ENCODE data around the gene TMEM254. TPM values are rescaled to one million over a fixed set of nuclear protein-coding genes. Genes with fewer than 3 reads are reported as not detected.
"Not testable (repeated sequence)": the region's sequence is repeated elsewhere in the genome, so short reads cannot be mapped to it uniquely, and the experiment has no call there.

TMEM254 gene
- total and polyA plus RNA-seq, 5 experiments from 2014 or later, result 12.8 to 40.2 (median 25.7) TPM

GRCh38 chr10:80055760-80056159 is 22.7 kb upstream of the TMEM254 start:
- no peak overlapping the region for H3K4me3 Mint-ChIP-seq
- no peaks in the 10 kb centered on the region for H3K27me3 Mint-ChIP-seq
- H3K4me1 Mint-ChIP-seq, result peaks cover 0 to 2% (median 0%) of the 10 kb centered on the region in 4 donors
- no peak overlapping the region for H3K27ac Mint-ChIP-seq
- H3K9me3 Mint-ChIP-seq, result no peaks in the 10 kb centered on the region
- no peak for ATAC-seq
- POLR2A ChIA-PET, result no interaction called here
- no peak for DNase-seq
- no peaks in the 10 kb centered on the region for H3K36me3 Mint-ChIP-seq

GRCh38 chr10:80057171-80057570 is 21.3 kb upstream of the TMEM254 start:
- Mint-ChIP-seq H3K27me3 (peaks cover 0 to 3% (median 0%) of the 10 kb centered on the region in 5 donors), H3K27ac (no peak overlapping the region), H3K4me3 (no peak overlapping the region), H3K9me3 (no peaks in the 10 kb centered on the region), H3K36me3 (no peaks in the 10 kb centered on the region), H3K4me1 (peaks cover 0 to 2% (median 0%) of the 10 kb centered on the region in 4 donors)
- no peak for DNase-seq
- POLR2A ChIA-PET, result no interaction called here
- no peak for ATAC-seq

GRCh38 chr10:80064120-80064886 is 14.2 kb upstream of the TMEM254 start:
- no peak for DNase-seq
- POLR2A ChIA-PET, result no interaction called here
- no peak overlapping the region for H3K27ac Mint-ChIP-seq

GRCh38 chr10:80066809-80067208 is 11.7 kb upstream of the TMEM254 start:
- no peak overlapping the region for H3K4me3 Mint-ChIP-seq
- H3K27me3 Mint-ChIP-seq, result peaks cover 0 to 5% (median 3%) of the 10 kb centered on the region in 5 donors
- ATAC-seq, result no peak
- H3K4me1 Mint-ChIP-seq, result no peaks in the 10 kb centered on the region
- no peak for DNase-seq
- peaks cover 0 to 2% (median 0%) of the 10 kb centered on the region in 3 donors for H3K36me3 Mint-ChIP-seq
- H3K27ac Mint-ChIP-seq, result no peak overlapping the region
- POLR2A ChIA-PET, result no interaction called here
- H3K9me3 Mint-ChIP-seq, result peaks cover 0 to 3% (median 0%) of the 10 kb centered on the region in 9 donors

More at GRCh38 chr10:80064120-80064886, 14.2 kb upstream of the TMEM254 start:
- Mint-ChIP-seq H3K27me3 (peaks cover 0 to 5% (median 0%) of the 10 kb centered on the region in 5 donors), H3K4me1 (no peaks in the 10 kb centered on the region), H3K9me3 (peaks cover 0 to 3% (median 0%) of the 10 kb centered on the region in 9 donors), H3K36me3 (peaks cover 0 to 2% (median 0%) of the 10 kb centered on the region in 3 donors), H3K4me3 (no peak overlapping the region)
- ATAC-seq, result no peak

GRCh38 chr10:80067821-80068220 is 10.6 kb upstream of the TMEM254 start:
- H3K4me3 Mint-ChIP-seq, H3K27me3 Mint-ChIP-seq, H3K36me3 Mint-ChIP-seq, POLR2A ChIA-PET, H3K4me1 Mint-ChIP-seq, ATAC-seq, H3K27ac Mint-ChIP-seq, H3K9me3 Mint-ChIP-seq, DNase-seq: not testable (repeated sequence)

- Mint-ChIP-seq H3K27me3 (peaks cover 0 to 4% (median 2%) of the 10 kb centered on the region in 5 donors), H3K9me3 (peaks cover 0 to 3% (median 0%) of the 10 kb centered on the region in 9 donors), H3K4me1 (no peaks in the 10 kb centered on the region), H3K27ac (no peak overlapping the region), H3K36me3 (peaks cover 0 to 2% (median 0%) of the 10 kb centered on the region in 3 donors), H3K4me3 (no peak overlapping the region)
- DNase-seq, result no peak
- no peak for ATAC-seq
- POLR2A ChIA-PET, result no interaction called here
Measured at GRCh38 chr10:80068270-80068669, 10.2 kb upstream of the TMEM254 start.

- DNase-seq, result no peak
- POLR2A ChIA-PET, result no interaction called here
Measured at GRCh38 chr10:80070057-80070456, 8.4 kb upstream of the TMEM254 start.

GRCh38 chr10:80072584-80072983 is 5.9 kb upstream of the TMEM254 start:
- POLR2A ChIA-PET, result no interaction called here
- DNase-seq (no peak), ATAC-seq (no peak)
- Mint-ChIP-seq H3K27ac (no peak overlapping the region), H3K27me3 (peaks cover 0 to 4% (median 2%) of the 10 kb centered on the region in 5 donors), H3K36me3 (peaks cover 0 to 2% (median 0%) of the 10 kb centered on the region in 3 donors), H3K9me3 (peaks cover 0 to 3% (median 0%) of the 10 kb centered on the region in 9 donors), H3K4me1 (peaks cover 0 to 6% (median 1%) of the 10 kb centered on the region in 4 donors), H3K4me3 (no peak overlapping the region)

More at GRCh38 chr10:80070057-80070456, 8.4 kb upstream of the TMEM254 start:
- H3K4me3 Mint-ChIP-seq, result no peak overlapping the region
- H3K36me3 Mint-ChIP-seq, result peaks cover 0 to 2% (median 0%) of the 10 kb centered on the region in 3 donors
- no peak overlapping the region for H3K27ac Mint-ChIP-seq
- ATAC-seq, result no peak
- H3K9me3 Mint-ChIP-seq, result peaks cover 0 to 3% (median 0%) of the 10 kb centered on the region in 9 donors
- H3K4me1 Mint-ChIP-seq, result no peaks in the 10 kb centered on the region
- H3K27me3 Mint-ChIP-seq, result peaks cover 0 to 4% (median 2%) of the 10 kb centered on the region in 5 donors

GRCh38 chr10:80075781-80076180 is 2.7 kb upstream of the TMEM254 start:
- Mint-ChIP-seq H3K4me1 (peaks cover 9 to 24% (median 19%) of the 10 kb centered on the region in 4 donors), H3K27me3 (no peaks in the 10 kb centered on the region), H3K27ac (peak overlapping the region in 4 of 10 donors; percentile 5 to 66 (median 34)), H3K4me3 (peak overlapping the region in 1 of 10 donors; percentile 76), H3K9me3 (no peaks in the 10 kb centered on the region), H3K36me3 (no peaks in the 10 kb centered on the region)
- DNase-seq (no peak), ATAC-seq (no peak)
- POLR2A ChIA-PET, result no interaction called here

GRCh38 chr10:80077869-80078447 is 507 bp upstream of the TMEM254 start:
- ATAC-seq (no peak), DNase-seq (peak in 1 of 10 donors; percentile 1)
- POLR2A ChIA-PET, result interaction anchor here (1.4 kb wide), 1 partner anchor 126 kb away, joined by 4 read pairs; no protein-coding TSS in a partner anchor
- Mint-ChIP-seq H3K9me3 (no peaks in the 10 kb centered on the region), H3K27me3 (no peaks in the 10 kb centered on the region), H3K4me1 (peaks cover 9 to 24% (median 19%) of the 10 kb centered on the region in 4 donors), H3K4me3 (peak overlapping the region; percentile 87 to 99 (median 96)), H3K27ac (peak overlapping the region; percentile 88 to 99 (median 98)), H3K36me3 (peaks cover 0 to 4% (median 3%) of the 10 kb centered on the region in 3 donors)

- H3K27ac Mint-ChIP-seq, result peak overlapping the region; percentile 88 to 99 (median 98)
- ATAC-seq, result no peak
- no peaks in the 10 kb centered on the region for H3K9me3 Mint-ChIP-seq
- H3K36me3 Mint-ChIP-seq, result peaks cover 0 to 15% (median 7%) of the 10 kb centered on the region in 3 donors
- POLR2A ChIA-PET, result interaction anchor here (0.6 to 1.5 kb wide), 3 partner anchors 65 to 126 kb away, joined by 3 to 5 read pairs (median 4); partner anchors contain the start of gene ANXA11
- peak overlapping the region; percentile 87 to 99 (median 96) for H3K4me3 Mint-ChIP-seq
- peaks cover 9 to 24% (median 19%) of the 10 kb centered on the region in 4 donors for H3K4me1 Mint-ChIP-seq
- no peaks in the 10 kb centered on the region for H3K27me3 Mint-ChIP-seq
- DNase-seq, result no peak
Measured at GRCh38 chr10:80079312-80079719, 851 bp downstream of the TMEM254 start.

GRCh38 chr10:80081026-80081425 is 2.6 kb downstream of the TMEM254 start:
- no peaks in the 10 kb centered on the region for H3K9me3 Mint-ChIP-seq
- ATAC-seq, result no peak
- no peak overlapping the region for H3K27ac Mint-ChIP-seq
- peaks cover 9 to 22% (median 19%) of the 10 kb centered on the region in 4 donors for H3K4me1 Mint-ChIP-seq
- H3K36me3 Mint-ChIP-seq, result peaks cover 0 to 24% (median 13%) of the 10 kb centered on the region in 3 donors
- H3K4me3 Mint-ChIP-seq, result no peak overlapping the region
- POLR2A ChIA-PET, result no interaction called here
- no peak for DNase-seq
- no peaks in the 10 kb centered on the region for H3K27me3 Mint-ChIP-seq
